GM12875 (cell line): ENCODE data around the gene TESMIN.

Experiments
- H3K4me3 ChIP-seq: one replicate; pipeline ENCODE4 v1.5.1; 2011; ENCODE audit warnings: low read depth, low read length, control low read depth
- TF ChIP-seq, protein P1 (sequence below): IDR thresholded peaks from 2 replicates; pipeline ENCODE4 v1.5.1; 2011; ENCODE audit warnings: low read depth, mild to moderate bottlenecking, control low read depth, inconsistent platforms, low read length, moderate library complexity, borderline replicate concordance; ENCODE audit not compliant: insufficient read depth

The TESMIN gene

DNA sequence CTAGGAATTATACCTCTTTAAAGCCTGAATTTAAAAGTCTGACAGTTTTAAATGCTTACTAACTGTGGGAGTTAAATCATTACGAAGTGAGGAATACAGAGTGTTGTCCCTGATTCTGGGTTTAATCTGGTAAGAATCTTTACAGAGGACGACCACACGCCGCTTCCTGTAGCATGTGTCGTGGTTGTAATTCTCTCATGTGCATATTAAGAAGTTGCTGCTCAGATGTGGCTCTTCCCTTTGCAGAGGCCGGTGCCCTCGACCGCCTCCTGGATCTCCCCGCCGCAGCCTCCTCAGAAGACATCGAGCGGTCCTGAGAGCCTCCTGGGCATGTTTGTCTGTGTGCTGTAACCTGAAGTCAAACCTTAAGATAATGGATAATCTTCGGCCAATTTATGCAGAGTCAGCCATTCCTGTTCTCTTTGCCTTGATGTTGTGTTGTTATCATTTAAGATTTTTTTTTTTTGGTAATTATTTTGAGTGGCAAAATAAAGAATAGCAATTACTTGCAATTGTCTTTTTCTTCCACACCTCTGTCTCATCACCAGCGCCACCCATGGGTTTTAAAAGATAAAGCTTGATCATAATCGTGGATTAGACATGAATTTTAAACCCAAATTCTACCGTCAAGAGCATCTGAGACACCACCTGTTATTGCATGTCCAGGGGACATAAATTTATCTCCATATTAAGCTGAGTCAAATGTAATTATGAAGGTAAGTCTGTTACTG lies 60.5 kb downstream of the TESMIN start:
- H3K4me3 ChIP-seq, result no peak overlapping the region
- TF ChIP-seq, protein P1, sequence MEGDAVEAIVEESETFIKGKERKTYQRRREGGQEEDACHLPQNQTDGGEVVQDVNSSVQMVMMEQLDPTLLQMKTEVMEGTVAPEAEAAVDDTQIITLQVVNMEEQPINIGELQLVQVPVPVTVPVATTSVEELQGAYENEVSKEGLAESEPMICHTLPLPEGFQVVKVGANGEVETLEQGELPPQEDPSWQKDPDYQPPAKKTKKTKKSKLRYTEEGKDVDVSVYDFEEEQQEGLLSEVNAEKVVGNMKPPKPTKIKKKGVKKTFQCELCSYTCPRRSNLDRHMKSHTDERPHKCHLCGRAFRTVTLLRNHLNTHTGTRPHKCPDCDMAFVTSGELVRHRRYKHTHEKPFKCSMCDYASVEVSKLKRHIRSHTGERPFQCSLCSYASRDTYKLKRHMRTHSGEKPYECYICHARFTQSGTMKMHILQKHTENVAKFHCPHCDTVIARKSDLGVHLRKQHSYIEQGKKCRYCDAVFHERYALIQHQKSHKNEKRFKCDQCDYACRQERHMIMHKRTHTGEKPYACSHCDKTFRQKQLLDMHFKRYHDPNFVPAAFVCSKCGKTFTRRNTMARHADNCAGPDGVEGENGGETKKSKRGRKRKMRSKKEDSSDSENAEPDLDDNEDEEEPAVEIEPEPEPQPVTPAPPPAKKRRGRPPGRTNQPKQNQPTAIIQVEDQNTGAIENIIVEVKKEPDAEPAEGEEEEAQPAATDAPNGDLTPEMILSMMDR, result no peak

DNA sequence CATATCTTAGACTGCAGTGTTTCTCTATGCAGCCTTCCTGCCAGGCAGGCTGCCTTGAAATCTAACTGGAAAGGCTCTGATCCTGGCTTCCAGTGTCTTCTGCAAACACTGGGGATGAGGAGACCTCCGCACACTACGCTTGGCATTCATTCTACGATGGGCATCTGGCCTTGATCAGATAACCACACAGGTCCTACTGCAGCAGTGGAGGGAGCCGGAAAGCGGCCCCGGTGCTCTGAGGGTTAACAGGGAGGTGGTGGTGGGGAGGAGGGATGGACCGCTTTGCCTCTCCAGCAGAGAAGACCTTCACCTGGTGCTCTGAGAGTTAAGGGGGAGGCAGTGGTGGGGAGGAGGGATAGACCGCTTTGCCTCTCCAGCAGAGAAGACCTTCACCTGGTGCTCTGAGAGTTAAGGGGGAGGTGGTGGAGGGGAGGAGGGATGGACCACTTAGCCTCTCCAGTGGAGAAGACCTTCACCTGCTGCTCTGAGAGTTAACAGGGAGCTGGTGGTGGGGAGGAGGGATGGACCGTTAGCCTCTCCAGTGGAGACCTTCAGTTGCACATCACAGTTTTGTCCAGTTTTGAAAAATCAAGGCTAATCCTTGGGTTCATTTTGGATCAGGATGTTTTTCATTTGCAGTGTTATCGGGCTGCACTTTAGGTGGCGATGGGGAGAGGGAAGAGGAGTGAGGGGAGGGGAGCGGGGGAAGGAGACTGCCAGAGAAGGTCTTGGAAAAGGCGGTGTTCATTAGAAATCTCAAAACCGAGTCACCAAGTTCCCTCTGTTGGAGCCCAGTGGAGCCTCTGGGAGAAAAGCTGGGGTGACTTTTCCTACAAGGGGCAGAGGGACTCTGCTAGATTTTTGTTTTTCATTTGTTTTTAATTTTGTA lies 61.3 kb downstream of the TESMIN start:
- H3K4me3 ChIP-seq, result no peak overlapping the region
- TF ChIP-seq, protein P1, result no peak

DNA sequence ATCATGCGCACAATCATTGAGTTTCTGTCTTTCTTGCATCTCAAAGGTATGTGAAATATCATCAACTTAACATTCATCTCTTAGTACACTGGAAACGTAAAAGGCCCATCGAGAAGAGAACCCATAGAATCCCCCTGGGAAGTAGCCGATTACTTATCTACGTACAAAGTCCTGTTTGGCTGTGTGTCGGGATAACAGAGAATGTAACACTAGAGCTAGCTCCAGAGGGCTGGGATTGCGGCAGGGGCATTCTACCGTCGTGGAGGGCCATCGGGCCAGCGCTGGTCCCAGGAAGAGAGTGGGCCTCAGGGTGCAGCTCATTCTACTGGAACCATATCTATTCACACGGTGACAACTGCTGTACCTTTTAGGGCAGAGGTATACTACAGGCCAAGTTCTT lies 62.4 kb downstream of the TESMIN start:
- TF ChIP-seq, protein P1, result no peak

DNA sequence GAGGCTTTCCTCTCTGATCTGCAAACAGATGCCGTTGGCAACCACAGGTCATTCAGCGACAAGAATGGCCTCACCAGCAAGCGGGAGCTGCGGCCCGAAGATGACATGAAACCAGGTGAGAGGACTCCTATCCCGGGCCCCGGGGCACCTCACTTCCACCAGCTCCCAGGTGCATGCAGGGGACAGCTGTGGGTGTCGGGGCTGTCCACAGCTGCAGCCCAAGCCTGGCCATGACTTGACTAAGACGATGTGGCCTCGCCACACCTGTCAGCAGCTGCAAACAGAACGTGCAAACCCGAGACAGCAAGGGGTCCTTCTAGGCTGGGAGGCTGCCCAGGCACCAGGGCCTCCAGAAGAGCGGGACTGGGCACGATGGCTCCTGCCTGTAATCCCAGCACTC lies 63.3 kb downstream of the TESMIN start:
- no peak overlapping the region for H3K4me3 ChIP-seq
- TF ChIP-seq, protein P1, result no peak

More for the DNA sequence above, 62.4 kb downstream of the TESMIN start:
- no peak overlapping the region for H3K4me3 ChIP-seq

DNA sequence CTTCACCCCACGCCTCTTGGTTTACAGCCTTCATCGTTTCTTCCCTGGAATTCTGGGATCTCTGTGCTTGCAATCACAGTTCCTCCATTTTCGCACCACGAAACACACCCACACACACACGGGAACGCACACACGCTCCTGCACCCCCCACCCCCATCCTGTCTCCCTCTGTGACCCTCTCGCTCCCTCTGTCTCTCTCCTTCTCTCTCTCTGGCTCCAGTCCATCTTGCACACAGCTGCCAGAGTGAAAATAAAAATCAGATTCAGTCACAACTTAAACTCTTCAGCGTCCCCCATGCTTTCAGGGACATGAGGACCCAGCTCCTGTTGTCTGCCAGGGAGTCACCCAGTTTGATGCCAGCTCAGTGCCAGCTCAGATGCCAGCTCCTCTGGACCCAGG lies 64.0 kb downstream of the TESMIN start:
- TF ChIP-seq, protein P1, result no peak

DNA sequence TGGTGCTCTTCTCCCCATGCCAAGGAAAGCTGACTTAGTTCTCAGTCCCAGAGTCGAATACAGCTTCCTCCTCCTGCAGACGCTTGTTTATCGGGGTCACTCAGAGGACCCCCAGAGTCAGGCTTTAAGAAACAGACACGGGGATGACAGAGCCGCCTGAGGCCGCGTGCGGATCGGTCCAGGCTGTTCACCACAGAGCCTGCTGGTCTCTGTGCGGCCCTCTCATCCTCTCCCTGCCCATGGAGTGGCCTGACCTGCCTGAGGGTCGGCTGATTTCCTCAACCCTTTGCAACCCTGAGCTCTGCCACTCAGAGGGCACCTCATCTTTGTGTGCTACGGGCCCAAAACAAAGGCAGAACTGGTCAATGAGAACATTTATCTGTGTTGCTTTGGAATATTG lies 64.8 kb downstream of the TESMIN start:
- no peak overlapping the region for H3K4me3 ChIP-seq
- TF ChIP-seq, protein P1, result no peak

More for the DNA sequence above, 64.0 kb downstream of the TESMIN start:
- no peak overlapping the region for H3K4me3 ChIP-seq
